ENCODE measurements around the gene GATA2.

Gene GATA2

GRCh38 chr3:128490650-128490914 lies 2.4 kb downstream of the GATA2 start:
- TF ChIP-seq POU6F1 (CRISPR knock-in tag; IDR thresholded peaks at IDR 0.05; ENCODE audit: borderline replicate concordance, low read depth) (no peak), ZFP3 (CRISPR knock-in tag; IDR thresholded peaks at IDR 0.05) (no peak), TCF4 (CRISPR knock-in tag; IDR thresholded peaks at IDR 0.05; ENCODE audit: borderline replicate concordance) (no peak), BACH2 (CRISPR knock-in tag; IDR thresholded peaks at IDR 0.05; ENCODE audit: borderline replicate concordance) (no peak), ZNF8 (CRISPR knock-in tag; IDR thresholded peaks at IDR 0.05) (no peak), ZNF70 (CRISPR knock-in tag; IDR thresholded peaks at IDR 0.05) (no peak), ZNF565 (CRISPR knock-in tag; conservative IDR thresholded peaks at IDR 0.05; ENCODE audit: low read depth) (no peak), ISL1 (CRISPR knock-in tag; IDR thresholded peaks at IDR 0.05) (no peak), SNAI2 (CRISPR knock-in tag; IDR thresholded peaks at IDR 0.05) (no peak), ZFP30 (CRISPR knock-in tag; IDR thresholded peaks at IDR 0.05) (no peak)
- TF ChIP-seq, protein P1, sequence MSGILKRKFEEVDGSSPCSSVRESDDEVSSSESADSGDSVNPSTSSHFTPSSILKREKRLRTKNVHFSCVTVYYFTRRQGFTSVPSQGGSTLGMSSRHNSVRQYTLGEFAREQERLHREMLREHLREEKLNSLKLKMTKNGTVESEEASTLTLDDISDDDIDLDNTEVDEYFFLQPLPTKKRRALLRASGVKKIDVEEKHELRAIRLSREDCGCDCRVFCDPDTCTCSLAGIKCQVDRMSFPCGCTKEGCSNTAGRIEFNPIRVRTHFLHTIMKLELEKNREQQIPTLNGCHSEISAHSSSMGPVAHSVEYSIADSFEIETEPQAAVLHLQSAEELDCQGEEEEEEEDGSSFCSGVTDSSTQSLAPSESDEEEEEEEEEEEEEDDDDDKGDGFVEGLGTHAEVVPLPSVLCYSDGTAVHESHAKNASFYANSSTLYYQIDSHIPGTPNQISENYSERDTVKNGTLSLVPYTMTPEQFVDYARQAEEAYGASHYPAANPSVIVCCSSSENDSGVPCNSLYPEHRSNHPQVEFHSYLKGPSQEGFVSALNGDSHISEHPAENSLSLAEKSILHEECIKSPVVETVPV (CRISPR knock-in tag; IDR thresholded peaks at IDR 0.05) = no peak
- TF ChIP-seq, protein P2, sequence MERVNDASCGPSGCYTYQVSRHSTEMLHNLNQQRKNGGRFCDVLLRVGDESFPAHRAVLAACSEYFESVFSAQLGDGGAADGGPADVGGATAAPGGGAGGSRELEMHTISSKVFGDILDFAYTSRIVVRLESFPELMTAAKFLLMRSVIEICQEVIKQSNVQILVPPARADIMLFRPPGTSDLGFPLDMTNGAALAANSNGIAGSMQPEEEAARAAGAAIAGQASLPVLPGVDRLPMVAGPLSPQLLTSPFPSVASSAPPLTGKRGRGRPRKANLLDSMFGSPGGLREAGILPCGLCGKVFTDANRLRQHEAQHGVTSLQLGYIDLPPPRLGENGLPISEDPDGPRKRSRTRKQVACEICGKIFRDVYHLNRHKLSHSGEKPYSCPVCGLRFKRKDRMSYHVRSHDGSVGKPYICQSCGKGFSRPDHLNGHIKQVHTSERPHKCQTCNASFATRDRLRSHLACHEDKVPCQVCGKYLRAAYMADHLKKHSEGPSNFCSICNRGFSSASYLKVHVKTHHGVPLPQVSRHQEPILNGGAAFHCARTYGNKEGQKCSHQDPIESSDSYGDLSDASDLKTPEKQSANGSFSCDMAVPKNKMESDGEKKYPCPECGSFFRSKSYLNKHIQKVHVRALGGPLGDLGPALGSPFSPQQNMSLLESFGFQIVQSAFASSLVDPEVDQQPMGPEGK (CRISPR knock-in tag; IDR thresholded peaks at IDR 0.05; ENCODE audit: borderline replicate concordance) = no peak
- ATAC-seq = no peak

GRCh38 chr3:128489927-128490649 lies 2.9 kb downstream of the GATA2 start:
- TF ChIP-seq CSDC2 (CRISPR knock-in tag; IDR thresholded peaks at IDR 0.05) (no peak), ISL1 (CRISPR knock-in tag; IDR thresholded peaks at IDR 0.05) (no peak), ESRRG (CRISPR knock-in tag; IDR thresholded peaks at IDR 0.05) (no peak), PPARA (CRISPR knock-in tag; IDR thresholded peaks at IDR 0.05; ENCODE audit: borderline replicate concordance) (no peak), OSR1 (CRISPR knock-in tag; IDR thresholded peaks at IDR 0.05) (no peak), BACH2 (CRISPR knock-in tag; IDR thresholded peaks at IDR 0.05; ENCODE audit: borderline replicate concordance) (no peak), RARB (CRISPR knock-in tag; IDR thresholded peaks at IDR 0.05) (no peak), SNAI2 (CRISPR knock-in tag; IDR thresholded peaks at IDR 0.05) (no peak), GLIS3 (CRISPR knock-in tag; IDR thresholded peaks at IDR 0.05) (no peak), ZC3H10 (CRISPR knock-in tag; IDR thresholded peaks at IDR 0.05) (no peak)
- TF ChIP-seq, protein P1 (CRISPR knock-in tag; IDR thresholded peaks at IDR 0.05) = no peak
- peak; percentile 10; the same call in 2 of the 3 replicates for ATAC-seq

DNA sequence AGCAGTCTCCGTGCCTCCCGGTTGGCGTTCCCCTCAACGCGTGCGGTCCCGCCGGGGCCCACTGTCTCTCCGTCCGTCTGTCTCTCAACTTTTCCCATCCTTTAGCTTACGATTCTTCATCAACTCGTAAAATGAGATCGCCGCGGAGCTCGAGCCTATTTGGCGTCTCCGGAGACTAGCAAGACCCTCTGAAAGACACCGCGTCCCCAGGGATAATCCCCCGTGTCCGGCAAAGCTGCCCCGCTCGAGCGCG lies 3.4 kb downstream of the GATA2 start:
- no peak for ATAC-seq
- TF ChIP-seq TOX (CRISPR knock-in tag; IDR thresholded peaks at IDR 0.05; ENCODE audit: borderline replicate concordance) = no peak
- no peak for TF ChIP-seq RARB (CRISPR knock-in tag; IDR thresholded peaks at IDR 0.05)
- no peak for TF ChIP-seq ZNF70 (CRISPR knock-in tag; IDR thresholded peaks at IDR 0.05)
- TF ChIP-seq ZC3H10 (CRISPR knock-in tag; IDR thresholded peaks at IDR 0.05) = no peak
- no peak for TF ChIP-seq BACH2 (CRISPR knock-in tag; IDR thresholded peaks at IDR 0.05; ENCODE audit: borderline replicate concordance)
- TF ChIP-seq ZFP30 (CRISPR knock-in tag; IDR thresholded peaks at IDR 0.05) = no peak
- no peak for TF ChIP-seq PPARA (CRISPR knock-in tag; IDR thresholded peaks at IDR 0.05; ENCODE audit: borderline replicate concordance)
- TF ChIP-seq POU6F1 (CRISPR knock-in tag; IDR thresholded peaks at IDR 0.05; ENCODE audit: borderline replicate concordance, low read depth) = no peak
- TF ChIP-seq ZNF565 (CRISPR knock-in tag; conservative IDR thresholded peaks at IDR 0.05; ENCODE audit: low read depth) = no peak
- no peak for TF ChIP-seq TSHZ2 (CRISPR knock-in tag; IDR thresholded peaks at IDR 0.05)

Measured in SK-N-SH treated with all-trans-retinoic acid at 6 μM for 48 hours (cell line).